HUDEP-2 (cell line): Measurements from ENCODE around the gene TCHH.
A peak's percentile ranks its signal among the peaks of the same experiment; 100 is the strongest.

ENCODE experiments used
- DNase-seq, 76 experiments: peaks; one replicate each; lab custom pipeline; 2025; ENCODE audit not compliant: unreplicated experiment in 76 of 76; lab: John Stamatoyannopoulos, UW

The TCHH gene

GRCh38 chr1:152072311-152072710 lies 42.9 kb downstream of the TCHH start:
- no peak for DNase-seq

- peak in 26 of 76 experiments; percentile 2 to 48 (median 11) for DNase-seq
These were observed 44.1 kb downstream of the TCHH start for GRCh38 chr1:152071123-152071522.

- DNase-seq, result no peak
These were observed 47.3 kb downstream of the TCHH start for GRCh38 chr1:152067929-152068328.

- DNase-seq, result no peak
These were observed 48.1 kb downstream of the TCHH start for GRCh38 chr1:152067150-152067549.

GRCh38 chr1:152061952-152062351 lies 53.3 kb downstream of the TCHH start:
- DNase-seq, result no peak
